CD4-positive, alpha-beta memory T cell (primary cell): ENCODE data around the gene AFG1L. TPM values are rescaled to one million over a fixed set of nuclear protein-coding genes. Genes with fewer than 3 reads are reported as not detected.
"Not testable (repeated sequence)": the region's sequence is repeated elsewhere in the genome, so short reads cannot be mapped to it uniquely, and the experiment has no call there.

Source experiments
- CTCF ChIA-PET: fragments of 350-600 bp; sonication (Branson Sonifier 250); formaldehyde crosslinking; loops from one replicate; lab custom pipeline; 2021; ENCODE audit warnings: inconsistent platforms; ENCODE audit not compliant: partially characterized antibody; lab: Charles Lee
- POLR2A ChIA-PET: fragments of 350-600 bp; sonication (Branson Sonifier 250); formaldehyde crosslinking; loops from one replicate; lab custom pipeline; 2021; ENCODE audit not compliant: partially characterized antibody; lab: Charles Lee
- DNase-seq, 5 donors: peaks; one replicate each; pipeline versions ENCODE4 v3.0.0 to v3.0.0-alpha.2; 2020 to 2022; ENCODE audit warnings: mixed read lengths in 1 of 5
- H3K27ac ChIP-seq: one replicate; pipeline ENCODE4 v1.7.0; 2013; ENCODE audit warnings: low read depth, low read length
- H3K27me3 ChIP-seq: 2 replicates; pipeline ENCODE4 v1.7.0; 2013; ENCODE audit warnings: mild to moderate bottlenecking, low read length, moderate library complexity; ENCODE audit not compliant: insufficient read depth
- H3K36me3 ChIP-seq: 2 replicates; pipeline ENCODE4 v1.7.0; 2013; ENCODE audit warnings: mild to moderate bottlenecking, low read length, moderate library complexity; ENCODE audit not compliant: insufficient read depth
- H3K4me1 ChIP-seq: 2 replicates; pipeline ENCODE4 v1.7.0; 2013; ENCODE audit warnings: mild to moderate bottlenecking, low read length, moderate library complexity; ENCODE audit not compliant: insufficient read depth
- H3K4me3 ChIP-seq, 2 donors: one replicate each; pipeline ENCODE4 v1.7.0; 2013; ENCODE audit warnings: low read length in 2 of 2, mild to moderate bottlenecking in 1 of 2
- H3K9me3 ChIP-seq, 2 donors: one replicate each; pipeline ENCODE4 v1.7.0; 2013; ENCODE audit warnings: low read length in 2 of 2, control low read depth in 1 of 2; ENCODE audit not compliant: control insufficient read depth in 1 of 2
- H3K27ac Mint-ChIP-seq, 7 donors: one replicate each; pipeline ENCODE4 v1.8.0; 2020 to 2021; ENCODE audit warnings: mixed read lengths in 7 of 7, mild to moderate bottlenecking in 6 of 7, inconsistent platforms in 3 of 7, moderate library complexity in 3 of 7
- H3K27me3 Mint-ChIP-seq, 2 donors: one replicate each; pipeline ENCODE4 v1.8.0; 2020 to 2021; ENCODE audit warnings: mixed read lengths in 2 of 2
- H3K36me3 Mint-ChIP-seq, 2 donors: one replicate each; pipeline ENCODE4 v1.8.0; 2020 to 2021; ENCODE audit warnings: mixed read lengths in 2 of 2, inconsistent platforms in 1 of 2, mild to moderate bottlenecking in 1 of 2
- H3K4me1 Mint-ChIP-seq, 4 donors: one replicate each; pipeline ENCODE4 v1.8.0; 2020 to 2021; ENCODE audit warnings: mixed read lengths in 4 of 4, mild to moderate bottlenecking in 1 of 4
- H3K4me3 Mint-ChIP-seq, 8 donors: one replicate each; pipeline ENCODE4 v1.8.0; 2020 to 2021; ENCODE audit warnings: mixed read lengths in 8 of 8, mild to moderate bottlenecking in 7 of 8, moderate library complexity in 6 of 8, inconsistent platforms in 3 of 8
- H3K9me3 Mint-ChIP-seq, 8 donors: one replicate each; pipeline ENCODE4 v1.8.0; 2020 to 2021; ENCODE audit warnings: mixed read lengths in 8 of 8, mild to moderate bottlenecking in 5 of 8, inconsistent platforms in 3 of 8, moderate library complexity in 1 of 8
- intact Hi-C: fragments of 100-400 bp; cut with micrococcal nuclease; formaldehyde crosslinking; loops from one replicate; pipeline ENCODE4 v1.15.1; 2023
- polyA plus RNA-seq, 2 donors: library from polyadenylated mRNA; unstranded; fragments of 300-500 nt; fragmentation: Illumina TruSeq; gene quantifications; one replicate each; pipeline ENCODE4 v1.2.3, GENCODE V29; 2021
- total RNA-seq, 2 experiments: library from RNA; stranded (reverse); gene quantifications; one replicate each; pipeline ENCODE4 v1.2.3, GENCODE V29; 2021

AFG1L gene
- total and polyA plus RNA-seq, 4 experiments from 2014 or later, result 1.5 to 6.6 (median 4.5) TPM

GRCh38 chr6:108288742-108289141 lies 6.1 kb upstream of the AFG1L start:
- Histone ChIP-seq H3K36me3 (no peaks in the 10 kb centered on the region), H3K27ac (no peak overlapping the region), H3K27me3 (no peaks in the 10 kb centered on the region), H3K4me3 (no peak overlapping the region), H3K9me3 (no peaks in the 10 kb centered on the region), H3K4me1 (no peaks in the 10 kb centered on the region)
- Mint-ChIP-seq H3K27ac (no peak overlapping the region), H3K36me3 (no peaks in the 10 kb centered on the region), H3K4me3 (no peak overlapping the region), H3K9me3 (no peaks in the 10 kb centered on the region), H3K27me3 (no peaks in the 10 kb centered on the region), H3K4me1 (peaks cover 0 to 3% (median 1%) of the 10 kb centered on the region in 4 donors)
- POLR2A ChIA-PET, result no interaction called here
- CTCF ChIA-PET, result no interaction called here
- intact Hi-C loops, result no loop called here
- DNase-seq, result no peak

GRCh38 chr6:108291091-108291490 lies 3.8 kb upstream of the AFG1L start:
- H3K36me3 ChIP-seq, result no peaks in the 10 kb centered on the region
- H3K27me3 Mint-ChIP-seq, result no peaks in the 10 kb centered on the region
- H3K27ac ChIP-seq, result no peak overlapping the region
- no peak overlapping the region for H3K27ac Mint-ChIP-seq
- no peaks in the 10 kb centered on the region for H3K9me3 ChIP-seq
- H3K36me3 Mint-ChIP-seq, result peaks cover 0 to 5% of the 10 kb centered on the region in 2 donors
- ChIA-PET POLR2A (interaction anchor here (1.7 kb wide), 1 partner anchor 30 kb away, joined by 6 read pairs; the partner anchor contains the start of gene SNX3), CTCF (interaction anchor here (1.1 kb wide), 1 partner anchor 13 kb away, joined by 3 read pairs; no protein-coding TSS in a partner anchor)
- no peaks in the 10 kb centered on the region for H3K9me3 Mint-ChIP-seq
- H3K27me3 ChIP-seq, result no peaks in the 10 kb centered on the region
- no peak for DNase-seq
- intact Hi-C loops, result loop anchor here (10.0 kb wide), 1 partner anchor 1884 kb away; the partner anchor contains the start of gene WASF1
- H3K4me1 Mint-ChIP-seq, result peaks cover 9 to 19% (median 16%) of the 10 kb centered on the region in 4 donors
- H3K4me3 ChIP-seq, result no peak overlapping the region
- H3K4me1 ChIP-seq, result peaks cover 13% of the 10 kb centered on the region
- no peak overlapping the region for H3K4me3 Mint-ChIP-seq

GRCh38 chr6:108292561-108292960 lies 2.3 kb upstream of the AFG1L start:
- POLR2A ChIA-PET, H3K36me3 Mint-ChIP-seq, H3K27me3 ChIP-seq, H3K9me3 ChIP-seq, H3K9me3 Mint-ChIP-seq, H3K36me3 ChIP-seq, H3K27ac Mint-ChIP-seq, DNase-seq, H3K27ac ChIP-seq, H3K27me3 Mint-ChIP-seq, H3K4me3 Mint-ChIP-seq, H3K4me3 ChIP-seq, CTCF ChIA-PET: not testable (repeated sequence)
- intact Hi-C loops, result loop anchor here (10.0 kb wide), 1 partner anchor 1882 kb away; the partner anchor contains the start of gene WASF1
- H3K4me1 ChIP-seq, result peaks cover 13% of the 10 kb centered on the region
- H3K4me1 Mint-ChIP-seq, result peaks cover 7 to 19% (median 16%) of the 10 kb centered on the region in 4 donors

GRCh38 chr6:108293527-108294296 lies 1.1 kb upstream of the AFG1L start:
- Mint-ChIP-seq H3K36me3 (peaks cover 0 to 5% of the 10 kb centered on the region in 2 donors), H3K9me3 (no peaks in the 10 kb centered on the region), H3K4me1 (peaks cover 6 to 19% (median 14%) of the 10 kb centered on the region in 4 donors), H3K4me3 (peak overlapping the region; percentile 96 to 99 (median 98)), H3K27me3 (no peaks in the 10 kb centered on the region), H3K27ac (peak overlapping the region; percentile 91 to 100 (median 99))
- POLR2A ChIA-PET, result interaction anchor here (0.6 to 3.8 kb wide), 6 partner anchors 12 to 1746 kb away, joined by 3 to 86 read pairs (median 3); partner anchors contain the start of gene SNX3
- peak overlapping the region; percentile 91 for H3K27ac ChIP-seq
- no peaks in the 10 kb centered on the region for H3K9me3 ChIP-seq
- intact Hi-C loops, result loop anchor here (1.0 to 10.0 kb wide), 4 partner anchors 32 to 1881 kb away; partner anchors contain the start of genes SEC63, SNX3 and WASF1
- no peaks in the 10 kb centered on the region for H3K27me3 ChIP-seq
- H3K36me3 ChIP-seq, result no peaks in the 10 kb centered on the region
- H3K4me3 ChIP-seq, result peak overlapping the region; percentile 68 to 98
- peaks cover 13% of the 10 kb centered on the region for H3K4me1 ChIP-seq
- DNase-seq, result no peak
- CTCF ChIA-PET, result interaction anchor here (2.6 kb wide), 1 partner anchor 33 kb away, joined by 13 read pairs; the partner anchor contains the start of gene SNX3

GRCh38 chr6:108294297-108294726 lies 542 bp upstream of the AFG1L start:
- Mint-ChIP-seq H3K4me1 (peaks cover 6 to 21% (median 14%) of the 10 kb centered on the region in 4 donors), H3K27ac (peak overlapping the region; percentile 91 to 100 (median 99)), H3K4me3 (peak overlapping the region; percentile 96 to 99 (median 98)), H3K9me3 (no peaks in the 10 kb centered on the region), H3K36me3 (peaks cover 0 to 5% of the 10 kb centered on the region in 2 donors), H3K27me3 (no peaks in the 10 kb centered on the region)
- H3K27ac ChIP-seq, result peak overlapping the region; percentile 91
- no peaks in the 10 kb centered on the region for H3K27me3 ChIP-seq
- ChIA-PET CTCF (interaction anchor here (2.6 kb wide), 1 partner anchor 33 kb away, joined by 13 read pairs; the partner anchor contains the start of gene SNX3), POLR2A (interaction anchor here (0.8 to 3.8 kb wide), 5 partner anchors 12 to 1745 kb away, joined by 3 to 86 read pairs (median 3); partner anchors contain the start of gene SNX3)
- DNase-seq, result no peak
- H3K4me1 ChIP-seq, result peaks cover 14% of the 10 kb centered on the region
- intact Hi-C loops, result loop anchor here (1.0 to 10.0 kb wide), 4 partner anchors 33 to 1880 kb away; partner anchors contain the start of genes SEC63, SNX3 and WASF1
- peak overlapping the region; percentile 68 to 98 for H3K4me3 ChIP-seq
- H3K9me3 ChIP-seq, result no peaks in the 10 kb centered on the region
- H3K36me3 ChIP-seq, result no peaks in the 10 kb centered on the region

- peak overlapping the region; percentile 91 for H3K27ac ChIP-seq
- Mint-ChIP-seq H3K4me3 (peak overlapping the region; percentile 96 to 99 (median 98)), H3K4me1 (peaks cover 6 to 23% (median 15%) of the 10 kb centered on the region in 4 donors), H3K36me3 (peaks cover 0 to 5% of the 10 kb centered on the region in 2 donors), H3K9me3 (no peaks in the 10 kb centered on the region), H3K27me3 (no peaks in the 10 kb centered on the region), H3K27ac (peak overlapping the region; percentile 91 to 100 (median 99))
- POLR2A ChIA-PET, result interaction anchor here (0.7 to 3.8 kb wide), 4 partner anchors 28 to 836 kb away, joined by 3 to 86 read pairs (median 3); partner anchors contain the start of genes PDSS2 and SNX3
- H3K9me3 ChIP-seq, result no peaks in the 10 kb centered on the region
- CTCF ChIA-PET, result interaction anchor here (0.5 to 2.6 kb wide), 2 partner anchors 35 to 318 kb away, joined by 3 to 13 read pairs; partner anchors contain the start of gene SNX3
- H3K36me3 ChIP-seq, result no peaks in the 10 kb centered on the region
- H3K27me3 ChIP-seq, result no peaks in the 10 kb centered on the region
- intact Hi-C loops, result loop anchor here (2.0 to 10.0 kb wide), 3 partner anchors 337 to 1879 kb away; partner anchors contain the start of genes PDSS2, SEC63 and WASF1
- H3K4me1 ChIP-seq, result peaks cover 17% of the 10 kb centered on the region
- no peak for DNase-seq
- H3K4me3 ChIP-seq, result peak overlapping the region; percentile 68 to 98
Observed at GRCh38 chr6:108295676-108296075, 822 bp downstream of the AFG1L start.
